Smooth muscle cell (in vitro differentiated cells): Measurements from ENCODE around the gene SLC2A4RG. TPM values are rescaled to one million over a fixed set of nuclear protein-coding genes. Genes with fewer than 3 reads are reported as not detected.

Experiments
- DNase-seq: peaks from one replicate; lab custom pipeline; 2025; ENCODE audit not compliant: unreplicated experiment; lab: John Stamatoyannopoulos, UW
- H2AFZ ChIP-seq: fragments of 200-600 bp; sonication (generic); 2 replicates; pipeline ENCODE4 v1.6.0; 2016; ENCODE audit warnings: antibody characterized with exemption, low read depth, mild to moderate bottlenecking
- H3F3A ChIP-seq: fragments of 200-600 bp; sonication (generic); 2 replicates; pipeline ENCODE4 v1.6.0; 2017; ENCODE audit warnings: antibody characterized with exemption, low read depth
- H3K27ac ChIP-seq: fragments of 200-600 bp; sonication (generic); 2 replicates; pipeline ENCODE4 v1.5.1; 2016; ENCODE audit warnings: low read depth, mild to moderate bottlenecking
- H3K27me3 ChIP-seq: fragments of 200-600 bp; sonication (generic); 2 replicates; pipeline ENCODE4 v1.6.1; 2016; ENCODE audit warnings: low read depth, mild to moderate bottlenecking
- H3K36me3 ChIP-seq: fragments of 200-600 bp; sonication (generic); 2 replicates; pipeline ENCODE4 v1.5.1; 2016; ENCODE audit warnings: low read depth
- H3K4me1 ChIP-seq: fragments of 200-600 bp; sonication (generic); 2 replicates; pipeline ENCODE4 v1.5.1; 2016; ENCODE audit warnings: low read depth
- H3K4me2 ChIP-seq: fragments of 200-600 bp; sonication (generic); 2 replicates; pipeline ENCODE4 v1.6.0; 2016; ENCODE audit warnings: mild to moderate bottlenecking
- H3K4me3 ChIP-seq: fragments of 200-600 bp; sonication (generic); 2 replicates; pipeline ENCODE4 v1.5.1; 2016; ENCODE audit warnings: mild to moderate bottlenecking
- H3K79me2 ChIP-seq: fragments of 200-600 bp; sonication (generic); 2 replicates; pipeline ENCODE4 v1.6.0; 2016; ENCODE audit warnings: low read depth, mild to moderate bottlenecking
- H3K9ac ChIP-seq: fragments of 200-600 bp; sonication (generic); 2 replicates; pipeline ENCODE4 v1.6.0; 2016; ENCODE audit warnings: low read depth
- H3K9me3 ChIP-seq: fragments of 200-600 bp; sonication (generic); replicated peaks from 2 replicates; pipeline ENCODE4 v1.5.1; 2016; ENCODE audit warnings: low read depth
- H4K20me1 ChIP-seq: fragments of 200-600 bp; sonication (generic); 2 replicates; pipeline ENCODE4 v1.6.0; 2016; ENCODE audit warnings: low read depth
- WGBS: methylation state at CpG from one replicate; pipeline ENCODE4 v1.1.7; 2016; ENCODE audit warnings: low lambda C conversion rate; 5-methylcytosine and 5-hydroxymethylcytosine counted together
- polyA plus RNA-seq: library from polyadenylated mRNA; unstranded; fragments of >200 nt; fragmentation: Nextera tagmentation; extraction: Ambion mirVana; gene quantifications from 2 replicates; pipeline ENCODE4 v1.2.1, GENCODE V29; 2016
- small RNA-seq: library from RNA; depleted of rRNA; stranded (forward); fragments of <200 nt; gene quantifications from one replicate; pipeline ENCODE3, GENCODE V24; 2014
- total RNA-seq: library from RNA; depleted of rRNA; stranded (reverse); fragments of >200 nt; gene quantifications from 2 replicates; pipeline ENCODE4 v1.2.3, GENCODE V29; 2014
- TF ChIP-seq, protein P1 (sequence below): fragments of 200-600 bp; sonication (generic); IDR thresholded peaks from 2 replicates; pipeline ENCODE4 v1.5.1; 2017; ENCODE audit warnings: borderline replicate concordance, mild to moderate bottlenecking, antibody characterized with exemption; ENCODE audit not compliant: insufficient read depth, poor library complexity, severe bottlenecking

The SLC2A4RG gene
- total and polyA plus RNA-seq, 2 experiments from 2014 or later: 43.7 to 45.6 TPM

DNA sequence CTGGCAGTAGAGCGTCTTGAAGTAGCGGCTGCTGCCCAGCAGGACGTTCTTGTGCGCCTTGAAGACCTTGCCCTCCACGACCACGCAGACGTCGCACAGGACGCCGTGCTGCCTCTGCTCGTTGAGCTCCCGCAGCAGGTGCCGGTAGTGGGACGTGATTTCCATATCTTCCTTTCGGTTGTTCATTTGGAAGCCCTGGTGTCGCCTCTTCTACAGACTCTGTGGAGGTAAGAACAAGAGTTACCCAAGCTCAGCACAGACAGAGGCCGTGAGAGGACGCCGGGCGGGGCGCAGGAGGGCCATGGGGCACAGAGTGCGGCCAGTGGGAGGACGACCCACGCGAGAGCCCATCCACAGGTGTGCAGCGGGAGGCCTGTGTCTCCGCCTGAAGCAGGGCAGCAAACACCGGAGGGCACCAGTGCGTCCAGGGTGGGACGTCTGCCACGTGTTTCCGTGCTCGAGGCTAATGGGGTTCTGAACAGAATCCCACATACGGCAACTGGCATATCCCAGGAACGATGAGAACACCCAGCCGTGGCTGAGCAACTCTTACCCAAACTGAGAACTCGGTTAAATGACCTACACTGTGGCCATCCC, 51.1 kb downstream of the SLC2A4RG start:
- Histone ChIP-seq H3K27ac (no peak overlapping the region), H4K20me1 (peaks cover 20% of the 10 kb centered on the region), H2AFZ (no peak overlapping the region), H3K4me2 (no peak overlapping the region), H3K36me3 (no peaks in the 10 kb centered on the region), H3K4me3 (no peak overlapping the region), H3F3A (no peaks in the 10 kb centered on the region), H3K79me2 (no peaks in the 10 kb centered on the region), H3K9me3 (no peaks in the 10 kb centered on the region), H3K27me3 (no peaks in the 10 kb centered on the region), H3K9ac (no peak overlapping the region), H3K4me1 (no peaks in the 10 kb centered on the region)
- DNase-seq: no peak
- 94% methylated on average over 37 of the region's 37 CpGs for WGBS
- TF ChIP-seq, protein P1, sequence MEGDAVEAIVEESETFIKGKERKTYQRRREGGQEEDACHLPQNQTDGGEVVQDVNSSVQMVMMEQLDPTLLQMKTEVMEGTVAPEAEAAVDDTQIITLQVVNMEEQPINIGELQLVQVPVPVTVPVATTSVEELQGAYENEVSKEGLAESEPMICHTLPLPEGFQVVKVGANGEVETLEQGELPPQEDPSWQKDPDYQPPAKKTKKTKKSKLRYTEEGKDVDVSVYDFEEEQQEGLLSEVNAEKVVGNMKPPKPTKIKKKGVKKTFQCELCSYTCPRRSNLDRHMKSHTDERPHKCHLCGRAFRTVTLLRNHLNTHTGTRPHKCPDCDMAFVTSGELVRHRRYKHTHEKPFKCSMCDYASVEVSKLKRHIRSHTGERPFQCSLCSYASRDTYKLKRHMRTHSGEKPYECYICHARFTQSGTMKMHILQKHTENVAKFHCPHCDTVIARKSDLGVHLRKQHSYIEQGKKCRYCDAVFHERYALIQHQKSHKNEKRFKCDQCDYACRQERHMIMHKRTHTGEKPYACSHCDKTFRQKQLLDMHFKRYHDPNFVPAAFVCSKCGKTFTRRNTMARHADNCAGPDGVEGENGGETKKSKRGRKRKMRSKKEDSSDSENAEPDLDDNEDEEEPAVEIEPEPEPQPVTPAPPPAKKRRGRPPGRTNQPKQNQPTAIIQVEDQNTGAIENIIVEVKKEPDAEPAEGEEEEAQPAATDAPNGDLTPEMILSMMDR: no peak

DNA sequence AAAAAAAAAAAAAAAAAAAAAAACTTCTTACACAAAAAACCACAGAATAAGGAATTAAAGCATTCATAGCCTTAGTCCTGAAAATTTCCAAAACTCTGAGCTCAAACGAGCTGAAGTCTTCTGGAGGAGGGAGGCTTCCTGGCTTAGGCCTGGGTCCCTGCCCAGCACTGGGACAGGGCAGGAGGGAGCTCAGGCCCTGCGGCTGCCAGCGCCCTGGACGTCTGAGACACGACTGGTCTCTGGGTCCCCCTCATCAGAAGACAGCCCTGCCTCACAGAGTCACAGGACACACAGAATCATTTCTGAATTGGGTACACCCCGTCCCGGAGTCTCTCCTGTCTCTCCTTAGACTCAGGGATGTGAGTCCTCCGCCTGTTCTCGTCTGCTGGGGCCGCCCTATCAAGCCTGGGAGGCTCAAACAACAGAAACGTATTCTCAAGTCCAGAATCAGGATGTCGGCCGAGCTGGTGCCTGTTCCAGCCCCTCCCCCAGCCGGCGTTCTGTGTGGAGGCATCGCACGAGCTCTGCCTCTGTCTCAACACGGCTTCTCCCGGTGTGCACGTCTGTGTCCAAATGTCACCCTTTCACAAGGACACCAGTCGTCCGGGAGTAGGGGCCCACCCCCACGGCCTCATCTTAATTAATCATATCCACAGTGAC, 52.1 kb downstream of the SLC2A4RG start:
- TF ChIP-seq, protein P1: no peak
- Histone ChIP-seq H3K9ac (no peak overlapping the region), H3K36me3 (no peaks in the 10 kb centered on the region), H3K4me1 (no peaks in the 10 kb centered on the region), H2AFZ (no peak overlapping the region), H3K79me2 (no peaks in the 10 kb centered on the region), H3K4me3 (no peak overlapping the region), H4K20me1 (peaks cover 24% of the 10 kb centered on the region), H3F3A (no peaks in the 10 kb centered on the region), H3K9me3 (no peaks in the 10 kb centered on the region), H3K27ac (no peak overlapping the region), H3K27me3 (no peaks in the 10 kb centered on the region), H3K4me2 (no peak overlapping the region)
- 83% methylated on average over 23 of the region's 23 CpGs for WGBS
- no peak for DNase-seq

DNA sequence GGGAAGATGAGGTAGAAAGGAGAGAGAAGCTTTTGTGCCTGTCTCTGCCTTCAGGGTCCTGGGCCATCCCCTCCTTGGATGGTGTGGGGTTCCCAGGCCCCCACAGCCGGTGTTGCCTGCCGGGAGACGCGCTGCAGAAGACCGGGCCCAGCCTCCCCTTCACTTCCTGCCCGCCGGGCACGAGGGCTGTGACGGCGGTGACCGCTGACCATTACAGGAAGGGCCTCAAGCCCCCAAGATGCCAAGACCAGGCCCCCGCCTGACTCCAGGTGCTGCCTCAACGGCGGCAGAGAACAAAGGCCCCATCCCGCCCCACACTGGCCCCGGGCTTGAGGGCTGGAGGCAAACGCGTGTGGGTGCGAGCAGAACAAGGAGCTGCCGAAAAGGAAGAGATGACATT, 53.3 kb downstream of the SLC2A4RG start:
- no peaks in the 10 kb centered on the region for H3K36me3 ChIP-seq
- H3K9me3 ChIP-seq: no peaks in the 10 kb centered on the region
- H3K79me2 ChIP-seq: no peaks in the 10 kb centered on the region
- H4K20me1 ChIP-seq: peaks cover 24% of the 10 kb centered on the region
- H3K27me3 ChIP-seq: no peaks in the 10 kb centered on the region
- H3K27ac ChIP-seq: no peak overlapping the region
- no peaks in the 10 kb centered on the region for H3F3A ChIP-seq
- DNase-seq: no peak
- H3K4me2 ChIP-seq: no peak overlapping the region
- WGBS: 96% methylated on average over 19 of the region's 20 CpGs
- H2AFZ ChIP-seq: no peak overlapping the region
- no peak overlapping the region for H3K4me3 ChIP-seq
- no peaks in the 10 kb centered on the region for H3K4me1 ChIP-seq
- TF ChIP-seq, protein P1: no peak
- H3K9ac ChIP-seq: no peak overlapping the region

Small RNA genes lying within 50 kb of the gene (small RNA-seq; reads per million reads assigned to genes)
- gene LIME1 (0.39 reads per million, percentile 12 among the genes with 10 or more reads in this experiment), gene TNFRSF6B (not detected)

Other genes with a start within 250 kb of the SLC2A4RG start
- 1.8 and 5.1 TPM in 2 replicates for gene EEF1A2, start 240.7 kb upstream of the SLC2A4RG start, total RNA-seq
- 2.1 and 7.7 TPM in 2 replicates for gene EEF1A2, start 240.7 kb upstream of the SLC2A4RG start, polyA plus RNA-seq
- 97.7 and 118 TPM in 2 replicates for gene PPDPF, start 219.0 kb upstream of the SLC2A4RG start, total RNA-seq
- 365 and 418 TPM in 2 replicates for gene PPDPF, start 219.0 kb upstream of the SLC2A4RG start, polyA plus RNA-seq
- 0.09 TPM in 1 of 2 replicates, not detected in the other for gene PTK6, start 202.4 kb upstream of the SLC2A4RG start, total RNA-seq
- gene PTK6, start 202.4 kb upstream of the SLC2A4RG start, polyA plus RNA-seq: 0.05 and 0.15 TPM in 2 replicates
- not detected in 2 replicates for gene SRMS, start 192.0 kb upstream of the SLC2A4RG start, total RNA-seq
- 0.19 TPM in 1 of 2 replicates, not detected in the other for gene SRMS, start 192.0 kb upstream of the SLC2A4RG start, polyA plus RNA-seq
- 0.72 and 2.5 TPM in 2 replicates for gene FNDC11, start 185.6 kb upstream of the SLC2A4RG start, total RNA-seq
- 2.2 and 3.6 TPM in 2 replicates for gene FNDC11, start 185.6 kb upstream of the SLC2A4RG start, polyA plus RNA-seq
- gene HELZ2, start 165.5 kb upstream of the SLC2A4RG start, total RNA-seq: 9.8 and 13.8 TPM in 2 replicates
- gene HELZ2, start 165.5 kb upstream of the SLC2A4RG start, polyA plus RNA-seq: 3.0 and 4.3 TPM in 2 replicates
- gene GMEB2, start 112.7 kb upstream of the SLC2A4RG start, total RNA-seq: 8.9 and 9.7 TPM in 2 replicates
- gene GMEB2, start 112.7 kb upstream of the SLC2A4RG start, polyA plus RNA-seq: 11.3 and 14.4 TPM in 2 replicates
- 4.8 and 6.9 TPM in 2 replicates for gene STMN3, start 86.4 kb upstream of the SLC2A4RG start, total RNA-seq
- 10.8 and 12.1 TPM in 2 replicates for gene STMN3, start 86.4 kb upstream of the SLC2A4RG start, polyA plus RNA-seq
- gene RTEL1, start 81.5 kb upstream of the SLC2A4RG start, total RNA-seq: 14.2 and 33.0 TPM in 2 replicates
- 10.4 and 12.2 TPM in 2 replicates for gene RTEL1, start 81.5 kb upstream of the SLC2A4RG start, polyA plus RNA-seq
- 9.2 and 13.1 TPM in 2 replicates for gene TNFRSF6B, start 43.1 kb upstream of the SLC2A4RG start, total RNA-seq
- gene TNFRSF6B, start 43.1 kb upstream of the SLC2A4RG start, polyA plus RNA-seq: 13.1 and 17.1 TPM in 2 replicates
- 11.8 and 27.4 TPM in 2 replicates for gene ARFRP1, start 31.8 kb upstream of the SLC2A4RG start, total RNA-seq
- 42.3 and 51.9 TPM in 2 replicates for gene ARFRP1, start 31.8 kb upstream of the SLC2A4RG start, polyA plus RNA-seq
- gene ZGPAT, start 31.7 kb upstream of the SLC2A4RG start, total RNA-seq: 8.3 and 13.8 TPM in 2 replicates
- 32.3 and 36.2 TPM in 2 replicates for gene ZGPAT, start 31.7 kb upstream of the SLC2A4RG start, polyA plus RNA-seq
- 2.9 and 7.2 TPM in 2 replicates for gene LIME1, start 3.1 kb upstream of the SLC2A4RG start, total RNA-seq
- gene LIME1, start 3.1 kb upstream of the SLC2A4RG start, polyA plus RNA-seq: 6.0 and 6.9 TPM in 2 replicates
- 2.7 and 4.5 TPM in 2 replicates for gene ZBTB46, start 91.5 kb downstream of the SLC2A4RG start, total RNA-seq
- 2.3 and 4.0 TPM in 2 replicates for gene ZBTB46, start 91.5 kb downstream of the SLC2A4RG start, polyA plus RNA-seq
- gene ABHD16B, start 121.7 kb downstream of the SLC2A4RG start, total RNA-seq: not detected in 2 replicates
- 0.31 TPM in 1 of 2 replicates, not detected in the other for gene ABHD16B, start 121.7 kb downstream of the SLC2A4RG start, polyA plus RNA-seq
- 74.0 and 74.4 TPM in 2 replicates for gene TPD52L2, start 125.5 kb downstream of the SLC2A4RG start, total RNA-seq
- gene TPD52L2, start 125.5 kb downstream of the SLC2A4RG start, polyA plus RNA-seq: 93.8 and 94.8 TPM in 2 replicates
- 21.1 and 24.5 TPM in 2 replicates for gene DNAJC5, start 155.3 kb downstream of the SLC2A4RG start, total RNA-seq
- 8.7 TPM in 2 replicates for gene DNAJC5, start 155.3 kb downstream of the SLC2A4RG start, polyA plus RNA-seq
- gene UCKL1, start 216.6 kb downstream of the SLC2A4RG start, total RNA-seq: 12.8 and 17.2 TPM in 2 replicates
- gene UCKL1, start 216.6 kb downstream of the SLC2A4RG start, polyA plus RNA-seq: 22.6 and 29.3 TPM in 2 replicates
- gene ZNF512B, start 230.2 kb downstream of the SLC2A4RG start, total RNA-seq: 4.6 and 6.8 TPM in 2 replicates
- 5.6 and 7.7 TPM in 2 replicates for gene ZNF512B, start 230.2 kb downstream of the SLC2A4RG start, polyA plus RNA-seq
- gene SAMD10, start 239.9 kb downstream of the SLC2A4RG start, total RNA-seq: 0.13 and 0.27 TPM in 2 replicates
- gene SAMD10, start 239.9 kb downstream of the SLC2A4RG start, polyA plus RNA-seq: 1.2 and 4.3 TPM in 2 replicates
- 33.3 and 36.5 TPM in 2 replicates for gene PRPF6, start 241.4 kb downstream of the SLC2A4RG start, total RNA-seq
- gene PRPF6, start 241.4 kb downstream of the SLC2A4RG start, polyA plus RNA-seq: 51.2 and 55.2 TPM in 2 replicates